ENCODE measurements around the gene CSNK1G3.

CSNK1G3 gene

DNA sequence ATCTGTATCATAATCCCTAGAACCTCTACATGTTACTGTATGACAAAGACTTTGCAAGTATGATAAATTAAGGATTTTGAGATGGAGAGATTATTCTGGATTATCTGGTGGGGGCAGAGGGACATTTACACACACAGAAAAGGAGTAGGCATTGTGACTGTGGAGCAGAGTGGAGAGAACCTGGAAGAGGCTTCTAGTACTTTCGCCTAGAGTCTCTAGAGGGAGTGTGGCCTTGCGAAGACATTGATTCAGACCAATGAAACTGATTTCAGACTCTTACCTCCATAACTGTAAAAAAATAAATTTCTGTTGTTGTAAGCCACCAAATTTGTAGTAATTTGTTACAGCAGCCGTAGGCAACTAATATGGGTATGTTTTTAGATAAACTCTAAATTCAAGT lies 45.9 kb downstream of the CSNK1G3 start:
- DNase-seq (ENCODE audit: low read depth, low spot score), result no peak

DNA sequence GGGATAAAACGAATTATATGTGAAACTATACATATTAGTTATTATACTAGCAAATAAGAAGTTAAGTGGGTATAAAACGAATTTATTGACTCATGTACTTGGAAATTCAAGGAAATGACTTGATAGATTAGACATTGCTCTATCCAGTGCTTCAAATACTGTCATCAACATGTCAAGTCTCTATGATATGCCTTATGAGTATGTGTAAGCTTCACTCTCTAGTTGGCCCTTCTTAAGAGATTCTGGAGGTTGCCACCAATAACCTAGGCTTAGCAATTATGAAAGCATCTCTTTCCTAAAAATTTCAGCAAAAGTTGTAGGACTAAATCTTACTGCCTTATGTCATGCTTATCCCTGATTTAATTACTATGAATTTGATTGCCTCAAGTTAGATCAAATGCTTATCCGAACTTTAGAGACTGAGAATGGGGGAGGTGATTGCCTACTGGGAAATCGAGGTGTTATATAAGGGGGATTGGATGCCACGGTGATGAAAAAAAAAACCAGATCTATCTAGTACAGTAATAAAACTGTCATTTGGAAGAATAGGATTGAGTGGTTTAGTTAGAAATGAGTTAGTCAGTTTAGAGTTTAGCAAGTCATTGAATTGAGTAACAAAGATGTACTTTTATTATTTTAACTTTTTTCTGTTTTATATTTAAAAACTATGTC lies 46.9 kb downstream of the CSNK1G3 start:
- DNase-seq (ENCODE audit: low read depth, low spot score), result no peak

- DNase-seq (ENCODE audit: low read depth, low spot score), result no peak
Measured at GRCh38 chr5:123559434-123559775, 47.4 kb downstream of the CSNK1G3 start.

DNA sequence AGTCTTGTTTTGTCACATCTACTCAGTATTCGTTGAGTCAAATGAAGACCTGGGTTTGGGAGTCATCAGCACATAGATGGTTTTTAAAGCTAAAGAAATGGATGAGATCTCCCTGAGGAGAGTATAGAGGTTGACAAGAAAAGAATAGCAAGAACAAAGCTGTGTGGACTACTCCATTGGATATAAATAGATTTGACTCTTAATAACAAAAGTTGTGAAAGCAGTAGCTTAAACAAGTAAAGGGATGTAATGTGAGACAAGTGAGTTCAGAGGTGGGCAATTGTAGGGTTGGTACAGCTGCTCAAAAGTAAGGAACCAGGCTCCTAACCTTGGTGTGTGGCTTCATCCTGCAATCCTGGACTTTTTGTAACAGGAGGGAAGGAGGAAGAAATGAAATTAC lies 49.3 kb downstream of the CSNK1G3 start:
- DNase-seq (ENCODE audit: low read depth, low spot score), result no peak

DNA sequence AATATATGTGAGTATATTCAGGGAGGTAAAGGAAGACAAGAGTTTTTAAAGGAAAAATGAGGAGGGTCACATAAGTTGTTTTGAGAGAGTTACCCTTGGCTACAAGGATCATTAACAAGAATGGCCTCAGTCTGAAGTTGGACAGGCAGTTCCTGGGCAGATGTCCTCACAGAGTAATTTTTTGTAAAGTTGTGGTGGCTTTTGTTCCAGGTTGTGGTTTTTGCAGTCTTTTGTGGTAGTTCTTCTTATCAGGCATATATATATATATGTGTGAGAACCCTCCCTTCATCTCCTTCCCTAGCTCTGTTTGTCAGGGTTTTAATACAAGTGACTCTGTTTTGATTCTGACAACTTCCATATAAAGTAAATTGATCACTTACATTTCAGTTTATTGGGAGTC lies 60.0 kb downstream of the CSNK1G3 start:
- no peak for DNase-seq (ENCODE audit: low read depth, low spot score)

- no peak for DNase-seq (ENCODE audit: low read depth, low spot score)
Measured at GRCh38 chr5:123578390-123578789, 66.4 kb downstream of the CSNK1G3 start.

DNA sequence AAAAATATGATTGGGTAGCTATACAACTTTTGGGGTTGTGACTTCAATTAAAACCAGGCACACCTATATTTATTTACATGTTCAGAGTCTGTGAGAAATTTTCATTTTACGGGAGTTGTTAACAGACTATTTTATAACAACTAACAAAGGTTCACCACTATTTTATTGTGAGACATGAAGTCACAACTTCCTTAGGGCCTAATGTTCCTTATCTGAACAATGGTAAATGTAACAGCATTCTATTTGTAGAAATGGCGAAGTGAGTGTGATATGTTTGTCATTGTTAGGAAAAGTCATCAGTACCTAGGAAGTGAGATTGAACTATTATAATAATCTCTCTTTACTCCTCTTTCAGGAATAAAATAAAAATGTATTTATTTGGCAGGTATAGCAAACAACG lies 67.4 kb downstream of the CSNK1G3 start:
- DNase-seq (ENCODE audit: low read depth, low spot score), result no peak

GRCh38 chr5:123582550-123583285 lies 70.7 kb downstream of the CSNK1G3 start:
- no peak for DNase-seq (ENCODE audit: low read depth, low spot score)

DNA sequence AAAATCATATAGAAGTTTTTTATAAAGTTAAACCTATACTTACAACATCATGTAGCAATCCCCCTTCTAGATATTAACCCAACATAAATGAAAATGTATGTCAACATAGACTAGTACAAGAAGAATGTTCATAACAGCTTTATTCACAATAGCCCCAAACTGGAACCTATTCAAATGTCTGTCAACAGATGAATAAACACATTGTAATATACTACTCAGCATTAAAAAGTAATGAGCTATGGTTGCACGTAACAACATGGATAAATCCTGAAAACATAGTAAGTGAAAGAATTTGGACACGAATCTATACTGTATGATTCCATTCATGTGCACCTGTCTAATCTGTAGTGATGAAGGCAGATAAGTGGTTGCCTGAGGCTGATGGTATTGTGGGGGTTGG lies 73.9 kb downstream of the CSNK1G3 start:
- DNase-seq (ENCODE audit: low read depth, low spot score), result no peak

DNA sequence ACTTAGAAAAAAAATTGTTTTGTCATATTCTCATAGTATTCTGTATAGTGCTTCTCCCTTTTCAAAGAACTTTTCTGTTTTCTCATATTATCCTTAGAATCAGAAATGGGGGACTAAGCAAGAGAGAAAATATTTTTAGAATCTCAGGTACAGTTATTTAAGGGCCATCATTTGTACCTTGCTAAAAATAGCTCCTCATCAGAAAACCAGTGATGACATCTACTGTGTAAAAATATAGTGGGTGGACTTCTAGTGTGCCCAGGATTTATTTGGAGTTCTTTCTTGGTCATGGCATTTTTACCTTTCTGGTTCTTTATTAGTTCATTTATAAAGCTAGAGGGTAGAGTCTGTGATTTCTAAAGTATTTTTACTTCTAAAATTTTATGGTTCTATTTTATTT lies 82.5 kb downstream of the CSNK1G3 start:
- no peak for DNase-seq (ENCODE audit: low read depth, low spot score)

- DNase-seq (ENCODE audit: low read depth, low spot score), result no peak
Measured at GRCh38 chr5:123597018-123597417, 85.0 kb downstream of the CSNK1G3 start.

- DNase-seq (ENCODE audit: low read depth, low spot score), result no peak
Measured at GRCh38 chr5:123598028-123598689, 86.2 kb downstream of the CSNK1G3 start.

- DNase-seq (ENCODE audit: low read depth, low spot score), result no peak
Measured at GRCh38 chr5:123599171-123599570, 87.2 kb downstream of the CSNK1G3 start.

- DNase-seq (ENCODE audit: low read depth, low spot score), result no peak
Measured at GRCh38 chr5:123601610-123602009, 89.6 kb downstream of the CSNK1G3 start.

GRCh38 chr5:123605822-123606221 lies 93.8 kb downstream of the CSNK1G3 start:
- no peak for DNase-seq (ENCODE audit: low read depth, low spot score)

DNA sequence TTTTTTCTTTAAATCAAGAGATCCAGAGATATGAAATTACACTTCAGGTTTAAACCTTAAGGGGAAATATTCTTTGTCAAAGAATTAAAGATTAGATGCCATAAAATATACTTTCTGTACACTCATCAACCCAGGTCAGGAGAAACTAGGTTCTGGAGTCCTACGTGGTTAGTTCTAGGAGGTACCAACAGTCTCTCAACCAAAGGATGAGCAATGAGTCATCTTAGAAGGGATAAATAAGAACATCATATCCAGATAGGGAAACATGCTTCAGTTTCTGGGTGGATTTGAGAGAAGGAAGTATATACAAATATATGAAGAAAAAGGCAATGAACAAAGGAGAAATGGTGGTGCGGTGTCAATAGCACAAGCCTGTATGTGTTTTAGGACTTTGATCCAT lies 98.2 kb downstream of the CSNK1G3 start:
- DNase-seq (ENCODE audit: low read depth, low spot score), result no peak

DNA sequence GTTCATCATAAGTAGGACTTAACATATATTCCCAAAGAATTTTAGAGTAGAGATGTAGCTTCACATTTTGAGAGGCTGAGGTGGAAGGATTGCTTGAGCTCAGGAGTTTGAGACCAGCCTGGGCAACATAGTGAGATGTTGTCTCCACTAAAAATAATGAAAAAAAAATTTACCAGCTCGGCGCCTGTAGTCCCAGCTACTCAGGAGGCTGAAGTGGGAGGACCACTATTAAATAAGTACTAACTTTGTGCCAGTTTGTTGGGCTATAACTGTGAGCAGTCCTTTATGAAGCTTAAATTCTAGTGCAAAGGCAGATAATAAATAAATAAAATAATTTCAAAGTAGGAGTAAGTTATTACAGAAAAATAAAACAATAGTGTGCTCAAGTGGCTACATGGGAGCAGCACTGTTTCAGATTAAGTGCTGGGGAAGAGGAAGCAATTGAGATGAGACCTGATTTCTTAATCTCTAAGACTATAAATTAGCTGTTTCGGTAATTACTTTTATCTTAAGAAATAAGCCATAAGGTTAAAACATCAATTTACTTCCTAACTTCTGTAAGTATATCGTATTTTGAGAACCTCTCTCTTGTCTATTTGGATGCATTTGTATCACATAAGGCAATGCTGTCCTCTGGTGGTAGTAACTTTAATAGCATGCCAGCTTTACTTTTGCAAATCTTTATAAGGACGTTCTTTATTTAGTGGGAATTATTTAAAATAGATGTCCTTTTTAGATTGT lies 98.9 kb downstream of the CSNK1G3 start:
- no peak for DNase-seq (ENCODE audit: low read depth, low spot score)

GRCh38 chr5:123611406-123611709 lies 99.4 kb downstream of the CSNK1G3 start:
- DNase-seq (ENCODE audit: low read depth, low spot score), result no peak

DNA sequence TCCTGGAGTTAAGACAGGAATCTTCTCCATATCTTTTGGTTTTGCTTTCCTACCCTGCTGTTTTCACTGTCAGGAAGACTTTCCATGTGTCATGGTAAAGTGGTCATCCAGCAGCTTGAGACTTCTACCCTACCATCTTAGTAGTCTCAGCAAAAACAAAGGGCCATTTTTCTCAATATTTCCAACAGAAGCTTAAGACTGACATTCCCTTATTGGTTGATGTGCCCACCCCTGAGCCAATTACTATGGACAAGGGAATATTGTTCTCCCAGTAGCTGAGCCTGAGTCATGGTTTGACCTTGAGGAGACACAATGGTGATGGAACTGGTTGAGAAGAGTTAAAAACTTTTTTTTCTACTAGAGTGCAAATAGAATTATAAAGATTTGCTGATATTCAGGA lies 105.6 kb downstream of the CSNK1G3 start:
- no peak for DNase-seq (ENCODE audit: low read depth, low spot score)

- DNase-seq (ENCODE audit: low read depth, low spot score), result no peak
Measured at GRCh38 chr5:123626051-123626450, 114.1 kb downstream of the CSNK1G3 start.

GRCh38 chr5:123628860-123629544 lies 117.0 kb downstream of the CSNK1G3 start:
- DNase-seq (ENCODE audit: low read depth, low spot score), result no peak

GRCh38 chr5:123636006-123636405 lies 124.0 kb downstream of the CSNK1G3 start:
- DNase-seq (ENCODE audit: low read depth, low spot score), result no peak

Data from activated CD4-positive, CD25-positive, alpha-beta regulatory T cell treated with anti-CD3 and anti-CD28 coated beads, Interleukin-2, amount 50 U/mL, for 16 hours (primary cell).